ENCODE results near the gene TMEM204.
A peak's percentile ranks its signal among the peaks of the same experiment; 100 is the strongest.

The TMEM204 gene

GRCh38 chr16:1494129-1494640 is 39.3 kb upstream of the TMEM204 start:
- Mint-ChIP-seq H3K27me3 (no peaks in the 10 kb centered on the region), H3K36me3 (ENCODE audit: insufficient read depth) (peaks cover 7% of the 10 kb centered on the region), H3K4me1 (ENCODE audit: low read depth in 2 of 2) (peaks cover 9 to 10% of the 10 kb centered on the region in 2 donors), H3K27ac (peak overlapping the region; percentile 13 to 94), H3K4me3 (peak overlapping the region; percentile 90 to 91), H3K9me3 (no peaks in the 10 kb centered on the region)
- DNase-seq (no peak), ATAC-seq (replicated peaks) (no peak)

- no peaks in the 10 kb centered on the region for H3K9me3 Mint-ChIP-seq
- ATAC-seq (replicated peaks) (no peak), DNase-seq (no peak)
- peak overlapping the region; percentile 90 to 91 for H3K4me3 Mint-ChIP-seq
- no peak overlapping the region for H3K27ac Mint-ChIP-seq
- H3K36me3 Mint-ChIP-seq (ENCODE audit: insufficient read depth): peaks cover 7% of the 10 kb centered on the region
- H3K27me3 Mint-ChIP-seq: no peaks in the 10 kb centered on the region
- peaks cover 9 to 10% of the 10 kb centered on the region in 2 donors for H3K4me1 Mint-ChIP-seq (ENCODE audit: low read depth in 2 of 2)
Observed at GRCh38 chr16:1494711-1495110, 38.8 kb upstream of the TMEM204 start.

GRCh38 chr16:1495211-1495888 is 38.1 kb upstream of the TMEM204 start:
- Mint-ChIP-seq H3K36me3 (ENCODE audit: insufficient read depth) (peaks cover 7% of the 10 kb centered on the region), H3K27ac (no peak overlapping the region), H3K27me3 (no peaks in the 10 kb centered on the region), H3K4me3 (peak overlapping the region; percentile 51 to 90), H3K4me1 (ENCODE audit: low read depth in 2 of 2) (peaks cover 9 to 10% of the 10 kb centered on the region in 2 donors), H3K9me3 (no peaks in the 10 kb centered on the region)
- ATAC-seq (replicated peaks) (no peak), DNase-seq (no peak)

- H3K27ac Mint-ChIP-seq: no peak overlapping the region
- H3K27me3 Mint-ChIP-seq: no peaks in the 10 kb centered on the region
- ATAC-seq (replicated peaks) (no peak), DNase-seq (no peak)
- H3K4me3 Mint-ChIP-seq: peak overlapping the region in 1 of 2 donors; percentile 12
- H3K36me3 Mint-ChIP-seq (ENCODE audit: insufficient read depth): peaks cover 7% of the 10 kb centered on the region
- peaks cover 9 to 10% of the 10 kb centered on the region in 2 donors for H3K4me1 Mint-ChIP-seq (ENCODE audit: low read depth in 2 of 2)
- no peaks in the 10 kb centered on the region for H3K9me3 Mint-ChIP-seq
Observed at GRCh38 chr16:1495889-1496262, 37.6 kb upstream of the TMEM204 start.

GRCh38 chr16:1496464-1496863 is 37.0 kb upstream of the TMEM204 start:
- H3K36me3 Mint-ChIP-seq (ENCODE audit: insufficient read depth): peaks cover 7% of the 10 kb centered on the region

GRCh38 chr16:1497014-1497598 is 36.4 kb upstream of the TMEM204 start:
- no peak overlapping the region for H3K4me3 Mint-ChIP-seq
- no peaks in the 10 kb centered on the region for H3K27me3 Mint-ChIP-seq
- DNase-seq (no peak), ATAC-seq (replicated peaks) (no peak)
- peaks cover 7% of the 10 kb centered on the region for H3K36me3 Mint-ChIP-seq (ENCODE audit: insufficient read depth)
- H3K9me3 Mint-ChIP-seq: no peaks in the 10 kb centered on the region
- H3K27ac Mint-ChIP-seq: no peak overlapping the region
- peaks cover 8 to 9% of the 10 kb centered on the region in 2 donors for H3K4me1 Mint-ChIP-seq (ENCODE audit: low read depth in 2 of 2)

More at GRCh38 chr16:1496464-1496863, 37.0 kb upstream of the TMEM204 start:
- Mint-ChIP-seq H3K4me1 (ENCODE audit: low read depth in 2 of 2) (peaks cover 9% of the 10 kb centered on the region in 2 donors), H3K27ac (no peak overlapping the region), H3K27me3 (no peaks in the 10 kb centered on the region), H3K4me3 (no peak overlapping the region), H3K9me3 (no peaks in the 10 kb centered on the region)
- DNase-seq: no peak
- no peak for ATAC-seq (replicated peaks)

GRCh38 chr16:1498899-1499676 is 34.4 kb upstream of the TMEM204 start:
- Mint-ChIP-seq H3K27ac (no peak overlapping the region), H3K9me3 (no peaks in the 10 kb centered on the region), H3K4me1 (ENCODE audit: low read depth in 2 of 2) (peaks cover 0 to 2% of the 10 kb centered on the region in 2 donors), H3K4me3 (no peak overlapping the region), H3K27me3 (no peaks in the 10 kb centered on the region), H3K36me3 (ENCODE audit: insufficient read depth) (peaks cover 7% of the 10 kb centered on the region)
- no peak for ATAC-seq (replicated peaks)
- no peak for DNase-seq

GRCh38 chr16:1499756-1500464 is 33.6 kb upstream of the TMEM204 start:
- H3K36me3 Mint-ChIP-seq (ENCODE audit: insufficient read depth): peaks cover 7% of the 10 kb centered on the region
- no peak for ATAC-seq (replicated peaks)

GRCh38 chr16:1500465-1501150 is 32.9 kb upstream of the TMEM204 start:
- H3K36me3 Mint-ChIP-seq (ENCODE audit: insufficient read depth): peaks cover 4% of the 10 kb centered on the region
- no peak overlapping the region for H3K4me3 Mint-ChIP-seq
- no peak for DNase-seq
- no peak for ATAC-seq (replicated peaks)
- no peaks in the 10 kb centered on the region for H3K27me3 Mint-ChIP-seq
- no peaks in the 10 kb centered on the region for H3K9me3 Mint-ChIP-seq
- H3K4me1 Mint-ChIP-seq (ENCODE audit: low read depth in 2 of 2): no peaks in the 10 kb centered on the region
- no peak overlapping the region for H3K27ac Mint-ChIP-seq

More at GRCh38 chr16:1499756-1500464, 33.6 kb upstream of the TMEM204 start:
- no peak overlapping the region for H3K27ac Mint-ChIP-seq
- no peaks in the 10 kb centered on the region for H3K27me3 Mint-ChIP-seq
- no peaks in the 10 kb centered on the region for H3K4me1 Mint-ChIP-seq (ENCODE audit: low read depth in 2 of 2)
- no peak overlapping the region for H3K4me3 Mint-ChIP-seq
- DNase-seq: no peak
- no peaks in the 10 kb centered on the region for H3K9me3 Mint-ChIP-seq

GRCh38 chr16:1501630-1502029 is 31.8 kb upstream of the TMEM204 start:
- no peaks in the 10 kb centered on the region for H3K27me3 Mint-ChIP-seq
- no peak for DNase-seq
- no peak overlapping the region for H3K4me3 Mint-ChIP-seq
- H3K27ac Mint-ChIP-seq: no peak overlapping the region
- H3K36me3 Mint-ChIP-seq (ENCODE audit: insufficient read depth): peaks cover 4% of the 10 kb centered on the region
- ATAC-seq (replicated peaks): no peak
- no peaks in the 10 kb centered on the region for H3K9me3 Mint-ChIP-seq
- no peaks in the 10 kb centered on the region for H3K4me1 Mint-ChIP-seq (ENCODE audit: low read depth in 2 of 2)

- no peaks in the 10 kb centered on the region for H3K9me3 Mint-ChIP-seq
- DNase-seq (no peak), ATAC-seq (replicated peaks) (no peak)
- no peaks in the 10 kb centered on the region for H3K4me1 Mint-ChIP-seq (ENCODE audit: low read depth in 2 of 2)
- H3K27me3 Mint-ChIP-seq: no peaks in the 10 kb centered on the region
- peaks cover 4% of the 10 kb centered on the region for H3K36me3 Mint-ChIP-seq (ENCODE audit: insufficient read depth)
- no peak overlapping the region for H3K27ac Mint-ChIP-seq
- no peak overlapping the region for H3K4me3 Mint-ChIP-seq
Observed at GRCh38 chr16:1502092-1503004, 31.1 kb upstream of the TMEM204 start.

All from effector memory CD8-positive, alpha-beta T cell (primary cell).